Keratinocyte (primary cell): Measurements from ENCODE around the gene ALS2. TPM values are rescaled to one million over a fixed set of nuclear protein-coding genes. Genes with fewer than 3 reads are reported as not detected.

Experiments used
- DNase-seq: peaks from one replicate; pipeline ENCODE4 v3.0.0-alpha.2; 2011; ENCODE audit warnings: low read depth, missing footprints, low spot score
- FAIRE-seq: peaks from 2 replicates; lab custom pipeline; 2011; peaks lifted over from hg19 to GRCh38; lab: Jason Lieb, UNC
- H2AFZ ChIP-seq: 2 replicates; pipeline ENCODE4 v1.6.0; 2012; ENCODE audit warnings: low read length, control low read depth, inconsistent platforms; ENCODE audit not compliant: control insufficient read depth
- H3K27ac ChIP-seq: 2 replicates; pipeline ENCODE4 v1.5.1; 2011; ENCODE audit warnings: low read length; ENCODE audit not compliant: control insufficient read depth, insufficient read depth
- H3K27me3 ChIP-seq: 3 replicates; pipeline ENCODE4 v1.6.0; 2011; ENCODE audit warnings: low read length; ENCODE audit not compliant: control insufficient read depth, insufficient read depth; ENCODE audit errors: extremely low read depth
- H3K36me3 ChIP-seq, 2 experiments: 2 replicates in 1 of 2; 3 replicates in 1 of 2; pipeline ENCODE4 v1.5.1; 2011; ENCODE audit warnings: low read length in 2 of 2, mild to moderate bottlenecking in 1 of 2; ENCODE audit not compliant: control insufficient read depth in 2 of 2, insufficient read depth in 2 of 2; ENCODE audit errors: extremely low read depth in 1 of 2
- H3K4me1 ChIP-seq: 3 replicates; pipeline ENCODE4 v1.5.1; 2011; ENCODE audit warnings: low read length; ENCODE audit not compliant: control insufficient read depth, insufficient read depth; ENCODE audit errors: extremely low read depth
- H3K4me2 ChIP-seq: 3 replicates; pipeline ENCODE4 v1.6.0; 2011; ENCODE audit warnings: low read depth, low read length; ENCODE audit not compliant: control insufficient read depth, insufficient read depth; ENCODE audit errors: extremely low read depth
- H3K4me3 ChIP-seq, 3 experiments: fragments of 200-600 bp in 1 of 3; sonication (generic) in 1 of 3; 2 replicates in 2 of 3; 3 replicates in 1 of 3; pipeline ENCODE4 v1.5.1; 2011 to 2016; ENCODE audit warnings: low read length in 3 of 3, mild to moderate bottlenecking in 3 of 3, control low read depth in 2 of 3, inconsistent platforms in 1 of 3, low read depth in 1 of 3, mixed read lengths in 1 of 3, mixed run types in 1 of 3, moderate library complexity in 1 of 3; ENCODE audit not compliant: control insufficient read depth in 2 of 3, insufficient read depth in 2 of 3; ENCODE audit errors: extremely low read depth in 1 of 3
- H3K79me2 ChIP-seq: 2 replicates; pipeline ENCODE4 v1.6.0; 2012; ENCODE audit warnings: low read length; ENCODE audit not compliant: control insufficient read depth, insufficient read depth
- H3K9ac ChIP-seq: 3 replicates; pipeline ENCODE4 v1.6.0; 2011; ENCODE audit warnings: low read length; ENCODE audit not compliant: control insufficient read depth, insufficient read depth; ENCODE audit errors: extremely low read depth
- H3K9me1 ChIP-seq: 3 replicates; pipeline ENCODE4 v1.6.0; 2011; ENCODE audit warnings: low read length; ENCODE audit not compliant: control insufficient read depth, insufficient read depth; ENCODE audit errors: extremely low read depth
- H3K9me3 ChIP-seq: 2 replicates; pipeline ENCODE4 v1.5.1; 2012; ENCODE audit warnings: low read depth, low read length; ENCODE audit not compliant: control insufficient read depth
- H4K20me1 ChIP-seq: 3 replicates; pipeline ENCODE4 v1.6.0; 2011; ENCODE audit warnings: low read length; ENCODE audit not compliant: control insufficient read depth, insufficient read depth; ENCODE audit errors: extremely low read depth
- EZH2 ChIP-seq: IDR thresholded peaks from one replicate; pipeline ENCODE4 v1.6.1; 2012; ENCODE audit warnings: inconsistent platforms, mild to moderate bottlenecking, low read length, moderate library complexity
- dilution Hi-C: fragments of 300-500 bp; cut with MboI; formaldehyde crosslinking; loops from one replicate; pipeline ENCODE4 v1.7.0; 2020; ENCODE audit warnings: low sequenced_read_pairs; ENCODE audit not compliant: extremely low pct_ligation_motif_present
- polyA plus RNA-seq, 5 experiments: library from polyadenylated mRNA; depleted of rRNA in 3 of 5; stranded (reverse) in 3 of 5; stranded (forward) in 1 of 5; unstranded in 1 of 5; fragments of >200 nt; gene quantifications; 1 replicate in 1 of 5; 2 replicates in 3 of 5; 3 replicates in 1 of 5; pipeline versions ENCODE4 v1.2.1 to v1.2.3, GENCODE V29; 2011 to 2012; ENCODE audit warnings: missing spikeins in 2 of 5, low read depth in 1 of 5, low replicate concordance in 1 of 5
- TF ChIP-seq, protein P1 (sequence below), 3 experiments: IDR thresholded peaks in 1 of 3; conservative IDR thresholded peaks in 1 of 3; optimal IDR thresholded peaks in 1 of 3; 2 replicates in 2 of 3; 3 replicates in 1 of 3; pipeline versions ENCODE3 to v1.5.1; 2011; ENCODE audit warnings: low read length in 3 of 3, mild to moderate bottlenecking in 3 of 3, moderate library complexity in 2 of 3, control low read depth in 1 of 3, inconsistent platforms in 1 of 3; ENCODE audit not compliant: insufficient read depth in 2 of 3; ENCODE audit errors: extremely low read depth in 1 of 3

The ALS2 gene
- polyA plus RNA-seq, 1 donor (not counting 4 experiments of a cell fraction or from before 2014, with no cell fraction given), result 25.8 TPM

DNA sequence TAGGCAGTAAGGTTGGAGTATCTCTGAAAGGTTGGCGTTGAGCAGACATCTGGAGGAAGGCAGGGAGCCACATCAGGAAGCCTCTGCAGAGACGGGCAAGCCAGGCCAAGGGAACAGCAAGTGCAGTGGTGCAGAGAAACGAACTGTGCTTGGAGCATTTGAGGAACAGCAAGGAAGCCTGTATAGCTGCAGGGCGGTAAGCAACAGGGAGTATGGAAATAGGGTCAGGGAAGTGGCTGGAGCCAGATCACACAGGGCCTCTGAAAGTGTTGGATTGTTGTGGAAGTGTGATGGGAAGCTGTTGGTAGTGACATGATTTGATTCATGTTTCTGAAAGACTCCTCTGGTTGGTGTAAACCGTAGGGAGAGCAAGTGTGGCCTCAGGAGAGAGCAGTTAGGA lies 124.0 kb downstream of the ALS2 start:
- Histone ChIP-seq H3K9ac (no peak overlapping the region), H3K4me3 (no peak overlapping the region)
- dilution Hi-C loops, result no loop called here

GRCh38 chr2:201656102-201656501 lies 124.6 kb downstream of the ALS2 start:
- Histone ChIP-seq H4K20me1 (no peaks in the 10 kb centered on the region), H3K27ac (no peak overlapping the region), H3K27me3 (no peaks in the 10 kb centered on the region), H3K36me3 (no peaks in the 10 kb centered on the region), H3K4me1 (peaks cover 9% of the 10 kb centered on the region), H3K9me1 (no peaks in the 10 kb centered on the region), H3K9ac (no peak overlapping the region), H3K4me3 (no peak overlapping the region), H2AFZ (no peak overlapping the region), H3K79me2 (no peaks in the 10 kb centered on the region), H3K4me2 (no peak overlapping the region), H3K9me3 (no peaks in the 10 kb centered on the region)
- dilution Hi-C loops, result no loop called here
- DNase-seq, result no peak
- no peak for FAIRE-seq
- TF ChIP-seq, protein P1, sequence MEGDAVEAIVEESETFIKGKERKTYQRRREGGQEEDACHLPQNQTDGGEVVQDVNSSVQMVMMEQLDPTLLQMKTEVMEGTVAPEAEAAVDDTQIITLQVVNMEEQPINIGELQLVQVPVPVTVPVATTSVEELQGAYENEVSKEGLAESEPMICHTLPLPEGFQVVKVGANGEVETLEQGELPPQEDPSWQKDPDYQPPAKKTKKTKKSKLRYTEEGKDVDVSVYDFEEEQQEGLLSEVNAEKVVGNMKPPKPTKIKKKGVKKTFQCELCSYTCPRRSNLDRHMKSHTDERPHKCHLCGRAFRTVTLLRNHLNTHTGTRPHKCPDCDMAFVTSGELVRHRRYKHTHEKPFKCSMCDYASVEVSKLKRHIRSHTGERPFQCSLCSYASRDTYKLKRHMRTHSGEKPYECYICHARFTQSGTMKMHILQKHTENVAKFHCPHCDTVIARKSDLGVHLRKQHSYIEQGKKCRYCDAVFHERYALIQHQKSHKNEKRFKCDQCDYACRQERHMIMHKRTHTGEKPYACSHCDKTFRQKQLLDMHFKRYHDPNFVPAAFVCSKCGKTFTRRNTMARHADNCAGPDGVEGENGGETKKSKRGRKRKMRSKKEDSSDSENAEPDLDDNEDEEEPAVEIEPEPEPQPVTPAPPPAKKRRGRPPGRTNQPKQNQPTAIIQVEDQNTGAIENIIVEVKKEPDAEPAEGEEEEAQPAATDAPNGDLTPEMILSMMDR (optimal IDR thresholded peaks at IDR 0.05 in 1 of 3, IDR thresholded peaks at IDR 0.05 in 1 of 3, conservative IDR thresholded peaks at IDR 0.05 in 1 of 3; ENCODE audit: extremely low read depth in 1 of 3, insufficient read depth in 2 of 3, low read length in 3 of 3), result no peak
- no peak for TF ChIP-seq EZH2

More for the DNA sequence above, 124.0 kb downstream of the ALS2 start:
- Histone ChIP-seq H3K9me1 (no peaks in the 10 kb centered on the region), H3K79me2 (no peaks in the 10 kb centered on the region), H3K9me3 (no peaks in the 10 kb centered on the region), H4K20me1 (no peaks in the 10 kb centered on the region), H3K4me1 (peaks cover 9% of the 10 kb centered on the region), H3K36me3 (no peaks in the 10 kb centered on the region), H3K27me3 (no peaks in the 10 kb centered on the region), H3K4me2 (no peak overlapping the region), H3K27ac (no peak overlapping the region), H2AFZ (no peak overlapping the region)
- TF ChIP-seq EZH2, result no peak
- TF ChIP-seq, protein P1 (optimal IDR thresholded peaks at IDR 0.05 in 1 of 3, IDR thresholded peaks at IDR 0.05 in 1 of 3, conservative IDR thresholded peaks at IDR 0.05 in 1 of 3; ENCODE audit: extremely low read depth in 1 of 3, insufficient read depth in 2 of 3, low read length in 3 of 3), result no peak
- DNase-seq (no peak), FAIRE-seq (no peak)
